GM19043 (cell line): ENCODE data around the gene TCERG1L.
"Not testable (repeated sequence)": the region's sequence is repeated elsewhere in the genome, so short reads cannot be mapped to it uniquely, and the experiment has no call there.

ENCODE experiments used
- ATAC-seq: cut with Tn5 transposase; IDR thresholded peaks from one replicate; pipeline ENCODE4 v1.9.1; 2021; ENCODE audit warnings: low read depth; ENCODE audit not compliant: unreplicated experiment

TCERG1L gene

GRCh38 chr10:131113709-131114291, 197.7 kb downstream of the TCERG1L start:
- ATAC-seq, result no peak

- no peak for ATAC-seq
These were observed 198.4 kb downstream of the TCERG1L start for GRCh38 chr10:131113165-131113564.

GRCh38 chr10:131112691-131113090, 198.8 kb downstream of the TCERG1L start:
- no peak for ATAC-seq

GRCh38 chr10:131111471-131112080, 199.9 kb downstream of the TCERG1L start:
- no peak for ATAC-seq

- no peak for ATAC-seq
These were observed 200.5 kb downstream of the TCERG1L start for GRCh38 chr10:131111007-131111406.

- no peak for ATAC-seq
These were observed 201.2 kb downstream of the TCERG1L start for GRCh38 chr10:131110241-131110783.

- ATAC-seq, result no peak
These were observed 201.8 kb downstream of the TCERG1L start for GRCh38 chr10:131109726-131110125.

- no peak for ATAC-seq
These were observed 202.2 kb downstream of the TCERG1L start for GRCh38 chr10:131109291-131109690.

GRCh38 chr10:131107970-131108369, 203.6 kb downstream of the TCERG1L start:
- no peak for ATAC-seq

GRCh38 chr10:131102676-131103075, 208.8 kb downstream of the TCERG1L start:
- ATAC-seq, result no peak

- ATAC-seq, result no peak
These were observed 209.4 kb downstream of the TCERG1L start for GRCh38 chr10:131102147-131102546.

GRCh38 chr10:131100418-131101410, 210.8 kb downstream of the TCERG1L start:
- not testable (repeated sequence) for ATAC-seq

GRCh38 chr10:131099028-131099726, 212.3 kb downstream of the TCERG1L start:
- no peak for ATAC-seq

- no peak for ATAC-seq
These were observed 213.0 kb downstream of the TCERG1L start for GRCh38 chr10:131098416-131098952.

- ATAC-seq, result no peak
These were observed 215.5 kb downstream of the TCERG1L start for GRCh38 chr10:131096031-131096430.

GRCh38 chr10:131095313-131095580, 216.3 kb downstream of the TCERG1L start:
- ATAC-seq, result no peak

GRCh38 chr10:131094527-131095312, 216.8 kb downstream of the TCERG1L start:
- no peak for ATAC-seq

GRCh38 chr10:131093795-131094366, 217.6 kb downstream of the TCERG1L start:
- ATAC-seq, result no peak

GRCh38 chr10:131093346-131093745, 218.2 kb downstream of the TCERG1L start:
- no peak for ATAC-seq
